Measurements from ENCODE around the gene USP20.
A peak's percentile ranks its signal among the peaks of the same experiment; 100 is the strongest.

USP20 gene

DNA sequence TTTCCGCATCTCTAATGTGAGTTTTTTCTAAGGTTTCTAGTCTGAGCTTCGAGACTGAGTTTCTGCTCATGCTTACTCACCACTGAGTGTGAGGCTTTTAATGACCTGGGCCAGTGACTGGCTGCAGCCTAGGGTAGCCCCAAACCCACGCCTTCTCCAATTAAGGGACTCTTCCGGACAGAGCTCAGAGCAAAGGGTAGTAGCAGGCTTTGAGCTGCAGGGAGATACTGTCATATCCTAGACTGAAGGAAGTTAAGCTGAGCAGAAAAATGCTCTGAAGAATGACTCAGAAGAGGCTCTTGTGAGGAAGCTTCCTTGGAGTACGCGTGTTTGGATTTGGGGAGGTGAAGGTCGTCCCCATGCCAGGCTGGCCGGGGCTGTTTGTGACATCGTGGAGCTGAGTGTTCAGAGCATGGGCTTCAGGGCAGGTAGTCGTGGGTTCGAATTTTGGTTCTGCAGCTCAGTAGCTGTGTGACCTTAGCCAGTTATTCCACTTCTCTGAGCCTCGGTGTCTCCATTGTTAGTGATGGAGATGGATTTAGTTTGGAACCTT, 3.5 kb downstream of the USP20 start:
- no peaks in the 10 kb centered on the region for H3K27me3 Mint-ChIP-seq
- DNase-seq, result peak in 1 of 2 donors; percentile 65
- H3K27ac Mint-ChIP-seq, result peak overlapping the region; percentile 75 to 91
- H3K9me3 Mint-ChIP-seq, result no peaks in the 10 kb centered on the region
- ATAC-seq, result peak; percentile 72
- H3K4me1 Mint-ChIP-seq, result peaks cover 68% of the 10 kb centered on the region
- peak overlapping the region; percentile 74 to 82 for H3K4me3 Mint-ChIP-seq

DNA sequence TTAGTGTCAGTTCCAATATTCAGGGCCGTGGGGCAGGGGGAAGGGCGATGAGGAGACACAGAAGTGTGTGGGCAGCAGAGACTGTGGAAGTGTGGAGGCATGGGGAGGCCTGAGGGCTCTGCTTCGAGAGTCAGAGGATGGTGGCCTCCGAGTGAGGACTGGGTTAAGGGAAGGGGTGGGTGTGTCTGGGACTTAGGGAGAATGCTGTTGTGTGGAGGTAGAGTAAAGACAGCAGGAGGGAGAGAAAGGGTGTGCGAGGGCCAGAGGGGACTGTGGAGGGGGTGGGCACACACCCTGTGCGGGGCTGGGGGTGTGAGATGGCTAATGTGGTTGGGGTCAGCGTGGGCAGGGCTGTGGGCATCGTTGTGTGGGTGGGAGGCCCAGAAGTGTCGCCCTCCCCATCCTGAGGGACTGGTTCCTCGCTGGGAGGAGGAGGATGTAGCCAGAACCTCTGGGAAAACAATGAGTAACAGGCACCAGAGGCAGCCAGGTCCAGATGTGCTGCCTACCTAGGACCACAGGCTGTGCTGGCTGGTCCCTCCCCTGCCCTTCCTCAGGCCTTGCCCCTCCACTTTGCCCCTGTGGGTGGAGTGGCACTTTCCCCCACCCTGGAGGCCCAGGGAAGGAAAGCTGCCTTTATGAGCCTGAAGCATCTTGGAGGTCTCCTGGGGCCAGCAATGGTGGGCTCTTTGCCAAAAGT, 4.2 kb downstream of the USP20 start:
- H3K4me3 Mint-ChIP-seq, result peak overlapping the region; percentile 74 to 82
- ATAC-seq (no peak), DNase-seq (no peak)
- peak overlapping the region; percentile 75 to 91 for H3K27ac Mint-ChIP-seq
- H3K9me3 Mint-ChIP-seq, result no peaks in the 10 kb centered on the region
- peaks cover 61% of the 10 kb centered on the region for H3K4me1 Mint-ChIP-seq
- no peaks in the 10 kb centered on the region for H3K27me3 Mint-ChIP-seq

DNA sequence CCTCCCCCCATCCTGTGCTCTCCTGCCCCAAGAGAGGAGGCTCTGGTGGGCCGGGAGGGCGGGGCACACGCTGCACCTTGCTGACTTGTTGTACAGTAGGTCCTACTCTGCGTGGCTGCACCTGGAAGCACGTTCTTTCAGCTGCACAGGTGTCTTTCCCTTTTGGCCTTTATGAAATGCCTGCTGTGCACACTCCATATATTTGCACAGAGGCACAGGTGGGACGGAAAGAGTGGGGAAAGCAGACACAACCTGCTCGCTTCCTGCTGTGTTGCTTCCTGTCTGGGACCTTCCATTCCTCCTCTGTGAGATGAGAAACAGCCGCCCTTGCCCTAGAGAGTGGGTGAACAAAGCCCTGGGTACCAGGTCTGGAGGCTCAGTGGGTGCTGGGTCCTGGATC, 4.8 kb downstream of the USP20 start:
- Mint-ChIP-seq H3K27ac (peak overlapping the region in 1 of 2 donors; percentile 86), H3K4me1 (peaks cover 66% of the 10 kb centered on the region), H3K9me3 (no peaks in the 10 kb centered on the region), H3K27me3 (no peaks in the 10 kb centered on the region), H3K4me3 (peak overlapping the region; percentile 50 to 82)
- DNase-seq (no peak), ATAC-seq (no peak)

DNA sequence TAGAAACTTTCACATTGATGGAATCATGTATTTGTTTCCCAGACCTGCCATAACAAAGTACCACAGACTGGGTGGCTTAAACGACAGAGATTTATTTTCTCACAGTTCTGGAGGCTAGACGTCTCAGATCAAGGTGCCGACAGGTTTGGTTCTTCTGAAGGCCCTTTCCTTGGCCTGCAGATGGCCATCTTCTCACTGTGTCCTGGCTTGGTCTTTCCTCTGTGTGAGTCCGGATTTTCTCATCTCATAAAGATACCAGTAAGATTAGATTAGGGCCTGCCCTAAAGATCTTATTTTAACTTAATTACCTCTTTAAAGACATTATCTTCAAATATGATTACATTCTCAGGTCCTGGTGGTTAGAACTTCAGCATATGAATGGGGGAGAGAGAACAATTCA, 5.8 kb downstream of the USP20 start:
- Mint-ChIP-seq H3K9me3 (no peaks in the 10 kb centered on the region), H3K4me3 (peak overlapping the region in 1 of 2 donors; percentile 35), H3K27ac (peak overlapping the region; percentile 12 to 44), H3K27me3 (no peaks in the 10 kb centered on the region), H3K4me1 (peaks cover 73% of the 10 kb centered on the region)
- DNase-seq (no peak), ATAC-seq (no peak)

DNA sequence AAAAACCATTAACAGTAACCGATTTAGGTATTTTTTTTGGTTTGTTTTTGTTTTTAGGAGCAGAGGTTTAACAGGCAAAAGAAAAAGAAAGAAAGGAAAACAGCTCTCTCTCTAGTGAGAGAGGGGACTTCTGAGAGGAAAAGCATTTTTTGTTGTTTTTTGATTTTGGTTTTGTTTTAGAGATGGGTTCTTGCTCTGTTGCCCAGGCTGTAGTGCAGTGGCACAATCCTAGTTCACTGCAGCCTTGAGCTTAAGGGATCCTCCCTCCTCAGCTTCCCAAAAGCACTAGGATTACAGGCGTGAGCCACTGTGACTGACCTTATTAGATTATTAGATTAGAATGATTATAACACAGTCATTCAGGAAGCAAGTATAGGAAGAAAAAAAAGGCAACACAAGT, 10.1 kb downstream of the USP20 start:
- peak overlapping the region in 1 of 2 donors; percentile 21 for H3K4me3 Mint-ChIP-seq

DNA sequence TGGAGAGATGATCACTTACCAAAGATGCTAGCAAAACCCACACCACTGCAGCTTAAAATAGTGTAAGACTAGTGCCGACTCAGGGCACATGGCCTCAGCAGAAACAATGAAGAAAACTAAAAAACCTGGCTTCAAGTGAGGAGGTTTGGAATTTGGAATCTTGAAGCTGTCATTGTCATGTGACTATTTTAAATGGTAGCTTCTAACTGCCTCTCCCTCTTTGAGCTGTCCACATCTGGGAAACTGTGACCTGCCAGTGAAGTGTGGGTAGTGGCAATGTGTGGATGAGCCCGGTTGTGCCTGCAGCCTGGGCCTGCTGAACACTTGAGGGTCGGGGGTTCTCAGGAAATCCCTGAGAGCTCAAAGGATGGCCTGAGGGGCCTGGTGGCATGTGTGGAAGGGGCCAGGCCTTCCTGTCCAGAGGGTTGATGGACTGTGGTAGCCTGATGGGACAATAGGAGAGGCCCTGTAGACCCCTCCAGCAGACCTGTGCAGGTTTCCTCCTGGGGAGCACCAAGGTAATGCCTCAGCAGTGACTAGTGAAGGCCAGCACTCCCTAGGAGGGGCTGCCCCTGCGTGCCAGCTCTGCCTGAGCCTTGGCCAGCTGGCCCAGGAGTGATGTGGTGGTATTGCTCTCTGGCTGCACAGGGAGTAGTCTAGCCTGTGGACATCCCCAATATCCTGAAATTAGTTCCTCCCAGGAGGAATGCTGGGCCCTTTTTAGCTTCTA, 13.6 kb downstream of the USP20 start:
- H3K27ac Mint-ChIP-seq, result peak overlapping the region in 1 of 2 donors; percentile 63
- ATAC-seq (no peak), DNase-seq (no peak)
- H3K9me3 Mint-ChIP-seq, result no peaks in the 10 kb centered on the region
- H3K4me3 Mint-ChIP-seq, result no peak overlapping the region
- H3K27me3 Mint-ChIP-seq, result no peaks in the 10 kb centered on the region
- peaks cover 26% of the 10 kb centered on the region for H3K4me1 Mint-ChIP-seq

More for the DNA sequence above, 10.1 kb downstream of the USP20 start:
- DNase-seq, result no peak
- Mint-ChIP-seq H3K27me3 (no peaks in the 10 kb centered on the region), H3K4me1 (peaks cover 31% of the 10 kb centered on the region), H3K27ac (peak overlapping the region; percentile 83 to 88), H3K9me3 (no peaks in the 10 kb centered on the region)
- ATAC-seq, result no peak

DNA sequence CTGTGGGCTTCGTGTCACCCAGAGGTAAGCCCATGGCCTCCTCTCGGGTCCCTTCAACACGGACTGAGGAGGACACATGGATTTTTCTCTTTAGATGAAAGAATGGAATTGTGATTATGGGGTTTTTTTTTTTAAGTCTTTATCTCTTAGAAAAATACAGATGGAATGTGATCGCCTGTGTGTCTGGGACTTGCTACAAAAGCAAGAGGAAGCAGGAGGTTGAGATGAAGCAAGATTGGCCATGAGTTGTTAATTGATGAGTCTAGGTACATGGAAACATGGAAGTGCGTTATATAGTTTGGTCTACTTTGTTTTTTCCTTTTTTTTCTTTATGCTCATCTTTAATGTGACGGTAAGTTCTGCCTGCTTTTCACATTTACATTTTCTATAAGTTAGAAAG, 14.6 kb downstream of the USP20 start:
- no peak overlapping the region for H3K4me3 Mint-ChIP-seq
- peaks cover 32% of the 10 kb centered on the region for H3K4me1 Mint-ChIP-seq
- ATAC-seq, result no peak
- H3K9me3 Mint-ChIP-seq, result no peaks in the 10 kb centered on the region
- no peak for DNase-seq
- H3K27ac Mint-ChIP-seq, result no peak overlapping the region
- H3K27me3 Mint-ChIP-seq, result no peaks in the 10 kb centered on the region

DNA sequence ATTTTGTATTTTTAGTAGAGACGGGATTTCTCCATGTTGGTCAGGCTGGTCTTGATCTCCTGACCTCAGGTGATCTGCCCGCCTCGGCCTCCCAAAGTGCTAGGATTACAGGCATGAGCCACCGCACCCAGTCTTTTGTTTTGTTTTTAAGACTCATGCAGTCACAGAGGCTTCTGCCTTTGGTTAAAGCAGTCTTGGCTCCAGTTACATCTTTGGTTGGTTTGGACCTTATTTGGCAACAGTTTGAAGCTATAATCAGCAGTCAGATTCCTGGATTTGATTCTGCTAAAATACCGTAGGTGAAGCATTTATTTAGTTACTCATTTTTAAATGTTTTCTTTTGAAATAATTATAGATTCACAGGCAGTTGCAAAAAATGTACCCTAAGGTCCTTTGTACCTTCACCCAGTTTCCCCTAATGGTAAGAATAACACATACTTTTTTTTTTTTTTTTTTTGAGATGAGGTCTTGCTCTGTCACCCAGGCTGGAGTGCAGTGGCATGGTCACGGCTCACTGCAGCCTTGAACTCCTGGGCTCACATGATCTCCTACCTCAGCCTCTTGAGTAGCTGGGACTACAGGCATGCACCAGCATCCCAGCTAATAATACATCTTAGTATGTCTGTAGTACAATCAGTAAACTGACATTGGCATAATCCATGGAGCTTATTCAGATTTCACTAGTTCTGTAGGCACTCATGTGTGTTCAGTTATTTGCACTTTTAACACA, 15.7 kb downstream of the USP20 start:
- DNase-seq (no peak), ATAC-seq (no peak)
- Mint-ChIP-seq H3K9me3 (no peaks in the 10 kb centered on the region), H3K27me3 (no peaks in the 10 kb centered on the region), H3K27ac (no peak overlapping the region), H3K4me3 (no peak overlapping the region), H3K4me1 (peaks cover 34% of the 10 kb centered on the region)

DNA sequence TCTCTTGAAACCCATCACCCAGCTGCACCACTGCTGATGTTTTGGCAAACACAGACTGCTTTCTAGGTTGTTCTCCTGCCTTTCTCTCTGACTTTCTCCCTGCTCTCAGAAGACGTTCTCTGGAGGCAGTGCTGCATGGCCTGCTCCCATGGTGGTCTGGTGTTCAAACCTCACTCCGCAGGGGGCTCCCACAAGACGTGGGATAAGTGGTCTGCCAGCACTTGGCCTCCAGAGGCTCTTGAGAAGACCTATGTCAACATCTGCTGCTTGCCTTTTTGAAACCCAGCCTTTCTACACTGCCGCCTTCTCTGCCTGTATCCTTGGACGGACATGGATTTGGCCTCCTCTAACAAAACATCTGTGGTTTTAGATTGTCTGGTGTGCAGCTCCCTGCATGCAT, 16.6 kb downstream of the USP20 start:
- ATAC-seq (no peak), DNase-seq (no peak)
- Mint-ChIP-seq H3K4me1 (peaks cover 43% of the 10 kb centered on the region), H3K9me3 (no peaks in the 10 kb centered on the region), H3K27me3 (no peaks in the 10 kb centered on the region), H3K4me3 (no peak overlapping the region), H3K27ac (no peak overlapping the region)

DNA sequence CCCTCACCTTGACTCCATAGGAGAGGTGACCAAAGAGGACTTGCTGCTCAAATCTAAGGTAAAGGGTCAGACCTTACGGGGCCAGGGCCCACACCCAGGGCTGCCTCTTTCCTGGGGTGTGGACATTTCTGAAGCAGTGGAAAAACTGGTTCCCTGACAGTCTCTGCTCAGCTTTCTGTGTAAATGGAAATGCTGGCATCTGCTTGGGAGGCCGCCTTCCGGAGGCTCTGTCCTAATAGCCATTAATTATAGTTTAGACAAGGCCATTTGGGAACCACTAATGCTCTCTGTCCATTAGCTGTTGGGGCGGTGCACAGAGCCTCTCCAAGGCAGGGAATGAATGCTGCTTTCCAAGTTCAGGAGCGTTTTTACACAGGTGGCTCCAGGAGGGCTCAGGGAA, 17.3 kb downstream of the USP20 start:
- Mint-ChIP-seq H3K4me1 (peaks cover 50% of the 10 kb centered on the region), H3K9me3 (no peaks in the 10 kb centered on the region), H3K27me3 (no peaks in the 10 kb centered on the region), H3K4me3 (no peak overlapping the region), H3K27ac (no peak overlapping the region)
- ATAC-seq, result no peak
- DNase-seq, result no peak

DNA sequence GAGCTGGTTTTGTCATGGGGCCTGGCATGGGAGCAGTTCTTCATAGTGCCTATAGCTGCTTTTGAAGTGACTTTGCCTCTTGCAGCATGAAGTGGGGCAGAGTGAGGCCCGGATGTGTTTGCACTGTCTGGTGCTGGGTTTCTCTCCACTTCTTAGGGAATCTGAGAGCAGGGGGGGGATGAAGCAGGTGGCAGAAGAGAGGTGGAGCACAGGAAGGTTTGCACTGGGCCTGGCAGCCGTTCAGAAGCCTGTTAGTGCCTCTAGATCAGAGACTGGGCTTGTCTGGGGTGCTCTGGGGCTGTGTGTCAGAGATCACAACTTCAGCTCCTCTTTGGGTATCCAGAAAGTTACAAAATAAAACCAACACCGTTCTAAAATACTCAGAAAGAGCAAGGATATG, 18.4 kb downstream of the USP20 start:
- Mint-ChIP-seq H3K27ac (peak overlapping the region in 1 of 2 donors; percentile 90), H3K4me1 (peaks cover 54% of the 10 kb centered on the region), H3K27me3 (no peaks in the 10 kb centered on the region), H3K4me3 (peak overlapping the region; percentile 1 to 24), H3K9me3 (no peaks in the 10 kb centered on the region)
- ATAC-seq (no peak), DNase-seq (no peak)

DNA sequence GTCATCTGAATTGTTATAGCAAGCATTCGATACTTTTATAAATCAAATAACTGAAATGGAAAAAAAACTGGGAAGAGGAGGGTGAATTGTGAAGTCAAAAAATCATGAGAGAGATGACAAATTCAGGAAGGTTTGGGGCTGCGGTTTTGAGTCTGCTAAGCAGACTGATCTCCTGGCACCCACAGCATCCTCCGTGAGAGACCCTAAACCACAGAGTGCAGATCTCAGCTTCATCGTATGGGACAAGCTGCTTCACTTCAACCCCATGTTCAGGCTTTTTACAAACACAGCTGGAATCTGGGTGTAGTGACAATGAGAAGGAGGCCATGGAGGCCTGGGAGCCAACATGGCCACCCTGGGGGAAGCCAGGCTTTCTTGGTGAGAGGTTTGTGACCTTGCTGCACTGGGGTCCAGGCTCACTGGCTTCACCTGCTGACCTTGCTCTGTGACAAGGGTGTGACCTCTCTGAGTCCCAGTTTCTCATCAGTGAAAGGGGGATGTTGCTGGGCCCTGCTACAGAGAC, 19.4 kb downstream of the USP20 start:
- no peak for DNase-seq
- peak overlapping the region; percentile 67 to 87 for H3K27ac Mint-ChIP-seq

DNA sequence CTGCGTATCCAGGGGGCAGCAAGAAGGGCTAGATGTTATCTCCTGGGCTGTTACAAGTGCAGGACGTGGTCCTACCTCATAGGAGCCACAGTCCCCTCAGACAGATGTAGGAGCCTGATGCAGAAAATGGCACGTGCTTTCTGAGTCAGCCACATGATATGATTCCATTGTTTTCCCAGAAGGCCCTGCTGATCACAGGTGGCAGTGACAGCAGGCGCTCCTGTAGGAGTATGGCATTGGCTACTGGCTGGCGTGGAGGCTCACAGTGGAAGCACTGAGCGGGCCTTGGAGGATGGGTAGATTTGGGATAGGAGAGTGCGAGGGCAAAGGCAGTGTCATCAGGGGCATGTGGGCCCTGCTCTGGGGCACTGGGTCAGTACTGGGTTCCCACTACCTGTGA, 21.9 kb downstream of the USP20 start:
- ATAC-seq, result no peak
- peaks cover 84% of the 10 kb centered on the region for H3K4me1 Mint-ChIP-seq
- DNase-seq, result no peak

More for the DNA sequence above, 19.4 kb downstream of the USP20 start:
- H3K4me1 Mint-ChIP-seq, result peaks cover 60% of the 10 kb centered on the region
- no peaks in the 10 kb centered on the region for H3K9me3 Mint-ChIP-seq
- peak; percentile 61 for ATAC-seq
- peak overlapping the region; percentile 52 to 57 for H3K4me3 Mint-ChIP-seq
- no peaks in the 10 kb centered on the region for H3K27me3 Mint-ChIP-seq

DNA sequence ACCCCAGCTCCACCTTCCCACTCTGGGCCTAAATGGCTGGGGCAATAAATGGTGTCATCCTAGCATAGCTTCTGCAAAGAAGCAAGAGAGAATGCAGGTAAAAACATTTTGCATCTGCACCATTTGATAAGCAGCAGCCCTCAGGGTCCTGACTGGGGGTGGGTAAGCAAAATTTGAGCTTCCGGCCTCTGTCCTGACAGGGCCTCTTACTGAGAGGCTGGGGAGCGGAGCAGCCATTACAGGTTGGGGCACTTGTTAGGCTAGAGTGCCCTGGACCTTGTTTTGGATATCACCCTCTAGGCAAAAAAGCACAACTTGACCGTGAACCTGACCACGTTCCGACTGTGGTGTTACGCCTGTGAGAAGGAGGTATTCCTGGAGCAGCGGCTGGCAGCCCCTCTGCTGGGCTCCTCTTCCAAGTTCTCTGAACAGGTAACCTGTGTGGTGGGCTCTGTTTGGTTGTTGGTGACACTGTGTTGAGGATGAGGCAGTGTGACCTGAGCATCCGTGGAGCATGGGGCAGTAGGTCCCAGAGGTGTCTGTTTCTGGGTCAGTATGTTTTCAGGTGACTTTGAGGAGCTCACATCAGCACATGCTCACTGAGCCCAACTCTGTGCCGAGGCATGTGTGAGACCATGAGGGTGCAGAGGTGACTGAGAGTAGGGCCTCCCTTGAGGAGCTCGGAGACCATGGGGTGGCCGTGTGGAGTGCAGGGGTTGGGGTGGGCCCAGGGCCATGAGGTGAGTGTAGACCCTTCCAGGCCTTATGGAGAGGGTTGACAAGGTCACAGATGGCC, 23.1 kb downstream of the USP20 start:
- Mint-ChIP-seq H3K27ac (peak overlapping the region in 1 of 2 donors; percentile 34), H3K9me3 (no peaks in the 10 kb centered on the region), H3K4me3 (no peak overlapping the region), H3K27me3 (no peaks in the 10 kb centered on the region), H3K4me1 (peaks cover 87% of the 10 kb centered on the region)
- ATAC-seq (no peak), DNase-seq (no peak)

More for the DNA sequence above, 21.9 kb downstream of the USP20 start:
- Mint-ChIP-seq H3K4me3 (no peak overlapping the region), H3K9me3 (no peaks in the 10 kb centered on the region), H3K27ac (peak overlapping the region; percentile 19 to 52), H3K27me3 (no peaks in the 10 kb centered on the region)
